H1 (cell line): ENCODE measurements around the gene TMEM164. TPM values are rescaled to one million over a fixed set of nuclear protein-coding genes. Genes with fewer than 3 reads are reported as not detected.

Experiments
- CTCF ChIA-PET: fragments of 300-600 bp; sonication (Branson Sonifier 250); formaldehyde crosslinking; loops from one replicate; lab custom pipeline; 2021; ENCODE audit not compliant: partially characterized antibody; lab: Charles Lee
- POLR2A ChIA-PET: fragments of 300-600 bp; sonication (Branson Sonifier 250); formaldehyde crosslinking; loops from one replicate; lab custom pipeline; 2021; ENCODE audit warnings: inconsistent platforms; ENCODE audit not compliant: partially characterized antibody; lab: Charles Lee
- DNase-seq, 2 experiments: peaks; one replicate each; pipeline versions ENCODE4 v3.0.0 to v3.0.0-alpha.2; 2010 to 2022; ENCODE audit warnings: low spot score in 2 of 2, low read depth in 1 of 2, mixed read lengths in 1 of 2
- FAIRE-seq: peaks from 2 replicates; lab custom pipeline; 2011; peaks lifted over from hg19 to GRCh38; lab: Jason Lieb, UNC
- H2AFZ ChIP-seq: 2 replicates; pipeline ENCODE4 v1.8.1; 2012; ENCODE audit warnings: low read length, inconsistent platforms
- H2AK5ac ChIP-seq: 2 replicates; pipeline ENCODE4 v1.6.1; 2013; ENCODE audit warnings: low read depth, low read length
- H2BK120ac ChIP-seq: replicated peaks from 2 replicates; pipeline ENCODE3; 2013; ENCODE audit warnings: low read depth, low read length, inconsistent platforms
- H2BK12ac ChIP-seq: 2 replicates; pipeline ENCODE4 v1.6.1; 2013; ENCODE audit warnings: low read depth, low read length
- H2BK15ac ChIP-seq: 2 replicates; pipeline ENCODE4 v1.6.1; 2013; ENCODE audit warnings: low read length
- H2BK20ac ChIP-seq: 2 replicates; pipeline ENCODE4 v1.6.1; 2013; ENCODE audit warnings: low read length
- H2BK5ac ChIP-seq: 2 replicates; pipeline ENCODE4 v1.6.1; 2013; ENCODE audit warnings: low read depth, low read length
- H3K14ac ChIP-seq: 2 replicates; pipeline ENCODE4 v1.6.1; 2013; ENCODE audit warnings: inconsistent platforms; ENCODE audit not compliant: insufficient read length
- H3K18ac ChIP-seq: 2 replicates; pipeline ENCODE4 v1.6.1; 2013; ENCODE audit warnings: low read length; ENCODE audit errors: extremely low read depth
- H3K23ac ChIP-seq: 2 replicates; pipeline ENCODE4 v1.6.1; 2013; ENCODE audit warnings: inconsistent platforms; ENCODE audit not compliant: insufficient read length
- H3K23me2 ChIP-seq: 2 replicates; pipeline ENCODE4 v1.6.1; 2013; ENCODE audit warnings: low read depth, low read length
- H3K27ac ChIP-seq: 2 replicates; pipeline ENCODE4 v1.6.1; 2011; ENCODE audit warnings: low read depth, low read length, inconsistent platforms
- H3K27me3 ChIP-seq, 4 experiments: replicated peaks in 1 of 4; 1 replicate in 1 of 4; 2 replicates in 3 of 4; pipeline versions ENCODE4 v1.6.1 to v1.8.1; 2011 to 2013; ENCODE audit warnings: low read length in 3 of 4, mild to moderate bottlenecking in 3 of 4, inconsistent platforms in 2 of 4, mixed read lengths in 2 of 4, moderate library complexity in 1 of 4; ENCODE audit not compliant: control insufficient read depth in 3 of 4, insufficient read depth in 3 of 4; ENCODE audit errors: extremely low read depth in 1 of 4
- H3K36me3 ChIP-seq, 4 experiments: 2 replicates each; pipeline versions ENCODE4 v1.6.1 to v1.8.1; 2011 to 2013; ENCODE audit warnings: mild to moderate bottlenecking in 4 of 4, low read length in 3 of 4, moderate library complexity in 2 of 4, control low read depth in 1 of 4, inconsistent platforms in 1 of 4; ENCODE audit not compliant: insufficient read depth in 4 of 4, control insufficient read depth in 2 of 4
- H3K4ac ChIP-seq: replicated peaks from 2 replicates; pipeline ENCODE3; 2013; ENCODE audit warnings: low read length, low read depth, mixed read lengths, inconsistent platforms; ENCODE audit not compliant: insufficient read length
- H3K4me1 ChIP-seq, 4 experiments: replicated peaks in 1 of 4; 1 replicate in 1 of 4; 2 replicates in 3 of 4; pipeline versions ENCODE4 v1.6.1 to v1.8.1; 2011 to 2013; ENCODE audit warnings: low read length in 3 of 4, inconsistent platforms in 2 of 4, mixed read lengths in 1 of 4; ENCODE audit not compliant: insufficient read depth in 4 of 4, control insufficient read depth in 3 of 4
- H3K4me2 ChIP-seq, 2 experiments: 2 replicates each; pipeline versions ENCODE4 v1.6.1 to v1.8.1; 2011 to 2013; ENCODE audit warnings: low read depth in 2 of 2, low read length in 2 of 2, control low read depth in 1 of 2, inconsistent platforms in 1 of 2, mild to moderate bottlenecking in 1 of 2; ENCODE audit not compliant: insufficient read depth in 1 of 2
- H3K4me3 ChIP-seq, 4 experiments: fragments of 200-600, 300-600 bp in 1 of 4; sonication (generic), shearing (Covaris generic), sonication (Bioruptor Twin) in 1 of 4; 2 replicates each; pipeline versions ENCODE4 v1.5.1 to v1.8.1; 2011 to 2016; ENCODE audit warnings: low read length in 4 of 4, low read depth in 3 of 4, control low read depth in 2 of 4, inconsistent platforms in 2 of 4, mild to moderate bottlenecking in 2 of 4, mixed read lengths in 1 of 4, moderate library complexity in 1 of 4; ENCODE audit not compliant: insufficient read depth in 2 of 4; ENCODE audit errors: extremely low read depth in 1 of 4
- H3K56ac ChIP-seq: replicated peaks from 2 replicates; pipeline ENCODE3; 2013; ENCODE audit warnings: low read depth, mild to moderate bottlenecking, mixed read lengths, low read length, inconsistent platforms; ENCODE audit not compliant: insufficient read length
- H3K79me1 ChIP-seq: 2 replicates; pipeline ENCODE4 v1.6.1; 2013; ENCODE audit warnings: low read depth, low read length, control low read depth
- H3K79me2 ChIP-seq, 2 experiments: 2 replicates each; pipeline versions ENCODE4 v1.6.1 to v1.8.1; 2012 to 2013; ENCODE audit warnings: low read length in 2 of 2, mild to moderate bottlenecking in 2 of 2, inconsistent platforms in 1 of 2; ENCODE audit not compliant: insufficient read depth in 2 of 2, control insufficient read depth in 1 of 2
- H3K9ac ChIP-seq, 4 experiments: replicated peaks in 1 of 4; 1 replicate in 1 of 4; 2 replicates in 3 of 4; pipeline versions ENCODE4 v1.6.1 to v1.8.1; 2011 to 2013; ENCODE audit warnings: low read depth in 3 of 4, low read length in 3 of 4, control low read depth in 2 of 4, mild to moderate bottlenecking in 2 of 4, moderate library complexity in 2 of 4, inconsistent platforms in 1 of 4; ENCODE audit errors: extremely low read depth in 1 of 4
- H3K9me3 ChIP-seq, 2 experiments: 2 replicates each; pipeline versions ENCODE4 v1.6.1 to v1.8.1; 2012 to 2013; ENCODE audit warnings: mild to moderate bottlenecking in 2 of 2, moderate library complexity in 2 of 2, control low read depth in 1 of 2, inconsistent platforms in 1 of 2, low read depth in 1 of 2, low read length in 1 of 2, mixed read lengths in 1 of 2; ENCODE audit not compliant: insufficient read depth in 2 of 2
- H4K20me1 ChIP-seq, 2 experiments: replicated peaks in 1 of 2; 2 replicates each; pipeline versions ENCODE3 to v1.8.1; 2011 to 2013; ENCODE audit warnings: inconsistent platforms in 2 of 2, low read length in 2 of 2, mild to moderate bottlenecking in 1 of 2; ENCODE audit not compliant: insufficient read depth in 2 of 2, control insufficient read depth in 1 of 2
- H4K5ac ChIP-seq: 2 replicates; pipeline ENCODE4 v1.6.1; 2013; ENCODE audit warnings: low read length, low read depth, mixed read lengths, inconsistent platforms; ENCODE audit not compliant: insufficient read length
- H4K8ac ChIP-seq: 2 replicates; pipeline ENCODE4 v1.8.0; 2013; ENCODE audit warnings: mild to moderate bottlenecking, moderate library complexity, low read length, inconsistent platforms; ENCODE audit not compliant: insufficient read depth; ENCODE audit errors: extremely low read depth
- H4K91ac ChIP-seq: replicated peaks from 2 replicates; pipeline ENCODE3; 2013; ENCODE audit warnings: low read length, mixed read lengths, inconsistent platforms; ENCODE audit not compliant: insufficient read length
- BCL11A ChIP-seq, 2 experiments: IDR thresholded peaks; one replicate each; pipeline ENCODE4 v1.6.1; 2011; ENCODE audit warnings: low read depth in 2 of 2, low read length in 2 of 2, mild to moderate bottlenecking in 2 of 2
- CHD2 ChIP-seq: IDR thresholded peaks from 2 replicates; pipeline ENCODE4 v1.6.1; 2012; ENCODE audit warnings: low read length, improper control_type of control experiment
- HDAC2 ChIP-seq, 2 experiments: fragments of 300-600 bp in 1 of 2; sonication (generic) in 1 of 2; IDR thresholded peaks; 2 replicates each; pipeline ENCODE4 v1.6.1; 2011 to 2012; ENCODE audit warnings: low read depth in 2 of 2, low read length in 2 of 2, mild to moderate bottlenecking in 2 of 2, moderate library complexity in 2 of 2, borderline replicate concordance in 1 of 2, inconsistent platforms in 1 of 2
- RFX5 ChIP-seq: IDR thresholded peaks from 2 replicates; pipeline ENCODE4 v1.6.1; 2011; ENCODE audit warnings: low read depth, low read length, improper control_type of control experiment, borderline replicate concordance
- RXRA ChIP-seq: IDR thresholded peaks from 2 replicates; pipeline ENCODE4 v1.6.1; 2011; ENCODE audit warnings: low read depth, mild to moderate bottlenecking, low read length, moderate library complexity; ENCODE audit not compliant: insufficient read depth
- TAF1 ChIP-seq: IDR thresholded peaks from 2 replicates; pipeline ENCODE4 v1.6.1; 2011; ENCODE audit warnings: mild to moderate bottlenecking, low read depth, low read length
- YY1 ChIP-seq: IDR thresholded peaks from 2 replicates; pipeline ENCODE4 v1.6.1; 2011; ENCODE audit warnings: low read depth, mild to moderate bottlenecking, low read length
- WGBS, 2 experiments: shearing (Covaris generic) in 1 of 2; methylation state at CpG; one replicate each; pipeline versions ENCODE4 v1.1.6 to v1.1.7; 2013 to 2015; ENCODE audit warnings: low lambda C conversion rate in 2 of 2, mixed read lengths in 2 of 2, inconsistent platforms in 1 of 2, low coverage in 1 of 2, missing lambda C conversion rate in 1 of 2; ENCODE audit not compliant: insufficient replicate concordance in 2 of 2, insufficient coverage in 1 of 2, insufficient read length in 1 of 2; ENCODE audit errors: extremely low coverage in 1 of 2, missing lambda C conversion rate in 1 of 2; 5-methylcytosine and 5-hydroxymethylcytosine counted together
- polyA plus RNA-seq, 7 experiments: library from polyadenylated mRNA; depleted of rRNA in 3 of 7; stranded (reverse) in 5 of 7; unstranded in 2 of 7; fragments of >200 nt in 5 of 7; fragments of 200-250 nt in 2 of 7; gene quantifications; 1 replicate in 5 of 7; 2 replicates in 1 of 7; 4 replicates in 1 of 7; pipeline versions ENCODE4 v1.2.1 to v1.2.3, GENCODE V29; 2011 to 2013; ENCODE audit warnings: missing spikeins in 2 of 7, mixed read lengths in 2 of 7
- total RNA-seq: library from RNA; stranded (reverse); fragmentation: NEBNext Ultra II Directional; extraction: Animal tissue kit (Norgen Biotek cat#: 25700); gene quantifications from 2 replicates; pipeline ENCODE4 v1.2.1, GENCODE V29; 2021
- TF ChIP-seq, protein P1 (sequence below): IDR thresholded peaks from 2 replicates; pipeline ENCODE4 v1.6.1; 2011; ENCODE audit warnings: low read depth, mild to moderate bottlenecking, low read length; ENCODE audit not compliant: insufficient read depth

Gene TMEM164
- total and polyA plus RNA-seq, 2 of the 8 experiments (the other 6 are each of a cell fraction or from before 2014, with no cell fraction given), result 7.3 to 14.8 TPM

DNA sequence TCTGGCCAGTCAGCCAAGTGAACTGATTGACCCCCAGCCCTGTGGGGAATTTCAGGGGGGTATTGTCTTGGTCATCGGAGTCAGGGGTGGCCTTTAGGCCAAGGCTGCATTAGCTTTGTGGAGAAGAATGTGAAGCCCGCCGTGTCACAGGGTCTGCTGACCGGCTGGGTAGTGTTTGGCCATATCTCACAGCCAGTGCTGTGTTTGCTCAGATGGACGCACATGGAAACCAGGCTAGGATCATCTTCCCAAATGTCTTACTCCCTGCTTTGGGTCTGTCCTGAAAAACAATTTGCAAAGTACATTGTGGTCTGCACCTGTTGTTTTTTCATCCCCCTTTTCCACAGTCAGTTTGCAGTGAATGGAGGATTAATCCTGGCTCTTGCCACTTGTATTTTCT lies 13.0 kb downstream of the TMEM164 start:
- no peak overlapping the region for H3K27ac ChIP-seq
- no peak overlapping the region for H3K23ac ChIP-seq
- H3K9ac ChIP-seq, result no peak overlapping the region
- H4K91ac ChIP-seq, result no peak overlapping the region
- H2BK120ac ChIP-seq, result no peak overlapping the region
- H3K9me3 ChIP-seq, result no peaks in the 10 kb centered on the region
- H2BK20ac ChIP-seq, result no peak overlapping the region
- FAIRE-seq, result no peak
- no peaks in the 10 kb centered on the region for H3K27me3 ChIP-seq
- DNase-seq, result no peak
- no peak overlapping the region for H2AFZ ChIP-seq
- no peak overlapping the region for H3K4ac ChIP-seq
- no peaks in the 10 kb centered on the region for H4K20me1 ChIP-seq
- no peak overlapping the region for H3K4me3 ChIP-seq
- H4K8ac ChIP-seq, result no peak overlapping the region
- no peak overlapping the region for H3K18ac ChIP-seq
- CTCF ChIA-PET, result interaction anchor here (1.7 kb wide), 1 partner anchor 131 kb away, joined by 4 read pairs; no protein-coding TSS in a partner anchor
- POLR2A ChIA-PET, result interaction anchor here (1.0 to 1.8 kb wide), 2 partner anchors 14 to 21 kb away, joined by 3 to 8 read pairs; partner anchors contain the start of gene TMEM164
- no peaks in the 10 kb centered on the region for H3K79me1 ChIP-seq
- H2BK5ac ChIP-seq, result no peak overlapping the region
- 91% methylated on average over 5 of the region's 5 CpGs; no CpG with 5 or more reads in 1 of the 2 experiments for WGBS, 2 experiments
- no peak overlapping the region for H3K14ac ChIP-seq
- no peak overlapping the region for H3K4me2 ChIP-seq
- H4K5ac ChIP-seq, result no peak overlapping the region
- H3K23me2 ChIP-seq, result no peaks in the 10 kb centered on the region
- no peak overlapping the region for H2AK5ac ChIP-seq
- H2BK15ac ChIP-seq, result no peak overlapping the region
- no peak overlapping the region for H3K56ac ChIP-seq
- H2BK12ac ChIP-seq, result no peak overlapping the region
- no peaks in the 10 kb centered on the region for H3K79me2 ChIP-seq
- TF ChIP-seq YY1 (no peak), CHD2 (no peak), RFX5 (no peak), TAF1 (no peak), RXRA (no peak), HDAC2 (IDR thresholded peaks at IDR 0.05; ENCODE audit: borderline replicate concordance in 1 of 2, low read depth in 2 of 2, low read length in 2 of 2) (no peak), BCL11A (IDR thresholded peaks at IDR 0.05; ENCODE audit: low read depth in 2 of 2, low read length in 2 of 2) (no peak)
- TF ChIP-seq, protein P1, sequence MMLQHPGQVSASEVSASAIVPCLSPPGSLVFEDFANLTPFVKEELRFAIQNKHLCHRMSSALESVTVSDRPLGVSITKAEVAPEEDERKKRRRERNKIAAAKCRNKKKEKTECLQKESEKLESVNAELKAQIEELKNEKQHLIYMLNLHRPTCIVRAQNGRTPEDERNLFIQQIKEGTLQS, result no peak
- H3K4me1 ChIP-seq, result peaks cover 0 to 4% (median 0%) of the 10 kb centered on the region in 4 experiments; a peak in 2 of 7 replicates
- H3K36me3 ChIP-seq, result no peaks in the 10 kb centered on the region; a peak in 1 of 8 replicates
